Retinal pigment epithelial cell (primary cell): Measurements from ENCODE around the gene GNG14.

Experiments
- DNase-seq: peaks from one replicate; pipeline ENCODE4 v3.0.0-alpha.2; 2010; ENCODE audit warnings: low read depth
- H3K4me3 ChIP-seq: 2 replicates; pipeline ENCODE4 v1.5.1; 2011; ENCODE audit warnings: mild to moderate bottlenecking, low read length, control low read depth, moderate library complexity
- TF ChIP-seq, protein P1 (sequence below): conservative IDR thresholded peaks from 2 replicates; pipeline ENCODE4 v1.5.1; 2011; ENCODE audit warnings: low read depth, low read length, control low read depth, inconsistent platforms

GNG14 gene

GRCh38 chr19:12657966-12658365, 29.8 kb upstream of the GNG14 start:
- no peak for DNase-seq
- TF ChIP-seq, protein P1, sequence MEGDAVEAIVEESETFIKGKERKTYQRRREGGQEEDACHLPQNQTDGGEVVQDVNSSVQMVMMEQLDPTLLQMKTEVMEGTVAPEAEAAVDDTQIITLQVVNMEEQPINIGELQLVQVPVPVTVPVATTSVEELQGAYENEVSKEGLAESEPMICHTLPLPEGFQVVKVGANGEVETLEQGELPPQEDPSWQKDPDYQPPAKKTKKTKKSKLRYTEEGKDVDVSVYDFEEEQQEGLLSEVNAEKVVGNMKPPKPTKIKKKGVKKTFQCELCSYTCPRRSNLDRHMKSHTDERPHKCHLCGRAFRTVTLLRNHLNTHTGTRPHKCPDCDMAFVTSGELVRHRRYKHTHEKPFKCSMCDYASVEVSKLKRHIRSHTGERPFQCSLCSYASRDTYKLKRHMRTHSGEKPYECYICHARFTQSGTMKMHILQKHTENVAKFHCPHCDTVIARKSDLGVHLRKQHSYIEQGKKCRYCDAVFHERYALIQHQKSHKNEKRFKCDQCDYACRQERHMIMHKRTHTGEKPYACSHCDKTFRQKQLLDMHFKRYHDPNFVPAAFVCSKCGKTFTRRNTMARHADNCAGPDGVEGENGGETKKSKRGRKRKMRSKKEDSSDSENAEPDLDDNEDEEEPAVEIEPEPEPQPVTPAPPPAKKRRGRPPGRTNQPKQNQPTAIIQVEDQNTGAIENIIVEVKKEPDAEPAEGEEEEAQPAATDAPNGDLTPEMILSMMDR, result no peak
- H3K4me3 ChIP-seq, result no peak overlapping the region

- TF ChIP-seq, protein P1, result no peak
- DNase-seq, result no peak
- no peak overlapping the region for H3K4me3 ChIP-seq
These were observed 26.8 kb upstream of the GNG14 start for GRCh38 chr19:12660980-12661379.

DNA sequence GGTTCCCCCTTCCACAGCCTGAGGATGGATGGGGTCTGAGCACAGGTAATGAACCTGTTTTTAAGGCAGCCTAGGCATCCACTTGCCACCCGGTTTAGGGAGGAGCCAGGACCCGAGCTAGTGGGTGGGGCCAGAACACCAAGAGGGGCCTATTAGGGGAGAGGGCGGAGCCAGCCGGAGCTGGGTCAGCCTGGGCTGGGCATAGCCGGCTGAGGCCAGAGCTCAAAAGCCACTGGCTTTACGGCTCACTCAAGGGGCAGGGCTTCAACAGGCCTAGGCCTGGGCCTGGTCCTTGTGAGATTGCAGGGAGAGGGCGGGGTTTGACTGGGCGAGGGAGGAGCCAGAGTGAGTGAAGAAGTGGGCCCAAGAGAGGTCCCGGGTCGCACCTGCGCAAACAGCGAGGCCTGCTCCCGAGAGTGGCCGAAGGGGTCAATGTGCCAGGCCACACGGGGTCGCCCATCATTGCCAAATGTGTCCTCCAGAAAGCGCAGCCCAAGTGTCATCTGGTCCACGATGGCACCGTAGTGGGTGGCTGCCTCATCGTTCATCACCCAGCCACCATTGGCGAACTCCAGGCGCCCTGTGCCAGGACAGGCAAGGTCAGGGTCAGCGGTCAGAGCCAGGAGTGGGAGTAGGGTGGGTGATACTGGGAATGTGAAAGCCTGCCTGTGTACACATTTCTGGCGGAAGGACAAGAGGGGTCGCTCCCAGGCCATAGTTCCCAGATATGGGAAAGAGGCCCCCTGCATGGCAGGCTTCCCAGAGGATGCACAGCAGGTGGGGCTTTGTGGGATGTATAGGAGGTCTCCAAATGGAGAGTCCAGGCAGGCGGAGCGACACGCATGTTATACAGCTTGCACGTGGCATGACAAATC, 23.2 kb upstream of the GNG14 start:
- no peak for DNase-seq
- no peak overlapping the region for H3K4me3 ChIP-seq

GRCh38 chr19:12665281-12665573, 22.6 kb upstream of the GNG14 start:
- TF ChIP-seq, protein P1, result no peak
- no peak overlapping the region for H3K4me3 ChIP-seq
- no peak for DNase-seq

More for the DNA sequence above, 23.2 kb upstream of the GNG14 start:
- TF ChIP-seq, protein P1, result no peak

- TF ChIP-seq, protein P1, result no peak
- H3K4me3 ChIP-seq, result peak overlapping the region; percentile 59
- DNase-seq, result no peak
These were observed 22.0 kb upstream of the GNG14 start for GRCh38 chr19:12665671-12666264.

DNA sequence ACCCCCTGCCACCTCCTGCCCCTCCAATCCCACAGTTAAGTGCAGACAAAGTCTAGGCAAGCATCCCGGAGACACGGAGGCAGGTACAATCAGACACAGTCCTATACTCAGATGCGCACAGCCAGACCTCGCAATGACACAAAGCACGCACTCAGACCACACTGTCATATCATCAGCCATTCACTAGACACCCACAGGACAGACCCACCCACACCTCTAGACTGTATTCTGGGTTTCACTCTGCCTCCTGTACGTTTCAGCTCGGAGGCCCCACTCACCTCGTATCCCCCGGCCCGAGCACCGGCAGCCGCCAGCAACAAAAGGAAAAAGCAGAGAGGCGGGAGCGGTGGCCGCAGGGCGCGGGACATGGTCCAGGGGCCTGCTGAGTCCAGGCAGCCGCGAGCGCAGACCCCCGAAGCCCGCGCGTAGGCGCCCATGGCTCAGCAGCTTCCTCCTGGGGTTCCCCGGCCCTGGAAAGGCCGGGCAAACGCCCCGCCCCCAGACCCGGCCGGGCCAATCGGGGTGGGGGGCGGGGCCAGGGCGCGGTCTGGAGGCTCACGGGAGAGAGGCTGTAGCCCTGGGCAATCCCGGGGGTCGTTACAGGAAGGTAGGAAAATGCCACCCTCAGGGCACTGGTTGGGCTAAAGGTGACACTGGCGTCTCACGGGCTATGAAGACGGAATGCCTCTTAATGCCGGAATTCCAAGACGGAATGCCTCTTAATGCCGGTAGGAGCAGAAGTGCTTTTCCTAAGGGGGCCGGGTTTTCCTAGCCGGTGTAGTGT, 21.3 kb upstream of the GNG14 start, which contains the start of the genes MAN2B1 and WDR83:
TSS of gene MAN2B1 (minus strand) at position 478 of the 784 bp plus-strand sequence. CDS start at position 437, 41 bp downstream.
TSS of gene WDR83 (plus strand) at position 543 of the 784 bp plus-strand sequence. CDS start 2,984 bp downstream, outside the sequence.
- no peak for DNase-seq
- TF ChIP-seq, protein P1, result no peak
- H3K4me3 ChIP-seq, result peak within 1 kb of the TSS; percentile 59
